HG03354 (cell line): Measurements from ENCODE around the gene PDIK1L.

ENCODE experiments used
- ATAC-seq: cut with Tn5 transposase; IDR thresholded peaks from one replicate; pipeline ENCODE4 v1.9.1; 2021; ENCODE audit warnings: mild to moderate bottlenecking; ENCODE audit not compliant: unreplicated experiment, poor library complexity, severe bottlenecking

PDIK1L gene

GRCh38 chr1:26111530-26112406 is at the start of gene PDIK1L:
TSS of gene PDIK1L (plus strand) at chr1:26111824. CDS start at chr1:26114309, 2,485 bp downstream.
- ATAC-seq: peak; percentile 73

GRCh38 chr1:26064553-26064952 is 47.1 kb upstream of the PDIK1L start:
- ATAC-seq: no peak

DNA sequence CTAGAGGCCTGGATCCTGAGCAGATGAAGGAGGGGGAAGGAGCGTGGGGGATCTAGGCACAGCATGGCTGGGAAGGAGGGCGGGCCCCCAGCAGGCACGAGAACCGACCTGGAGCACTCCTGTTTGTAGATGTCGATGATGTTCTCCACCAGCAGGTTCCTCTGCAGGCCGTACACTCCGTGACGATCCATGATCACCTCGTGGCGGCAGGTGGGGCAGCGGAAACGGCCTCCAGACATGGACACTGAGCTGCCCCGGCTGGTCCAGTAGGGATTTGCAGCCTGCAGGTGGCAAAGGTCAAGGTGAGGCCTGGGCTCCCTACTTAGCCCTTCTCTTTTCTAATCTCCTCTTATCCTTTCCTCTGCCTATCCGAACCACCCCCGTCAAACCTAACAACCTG is 45.5 kb upstream of the PDIK1L start:
- no peak for ATAC-seq

DNA sequence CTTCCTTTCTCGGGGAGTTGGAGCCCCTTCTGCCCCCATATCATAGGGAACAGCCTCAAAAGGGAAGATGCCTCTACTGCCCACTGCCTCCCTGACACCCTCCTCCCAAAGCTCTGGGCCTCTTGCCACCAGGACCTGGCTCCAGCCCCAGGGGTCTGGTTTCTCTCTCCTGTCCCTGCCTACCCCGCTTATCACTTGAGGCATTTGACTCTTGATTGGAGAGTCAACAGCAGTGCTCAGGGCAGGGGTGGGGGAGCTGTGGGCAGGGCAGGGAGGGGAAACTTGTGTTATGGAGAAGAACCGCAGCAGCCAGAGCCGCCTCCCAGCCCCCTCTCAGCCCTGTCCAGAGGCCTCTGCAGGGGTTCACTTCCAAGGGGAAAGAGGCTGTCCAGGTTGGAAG is 44.8 kb upstream of the PDIK1L start:
- ATAC-seq: no peak

GRCh38 chr1:26067432-26067911 is 44.2 kb upstream of the PDIK1L start, which contains the start of gene TRIM63:
TSS of gene TRIM63 (minus strand) at chr1:26067630. CDS start at chr1:26067494, 136 bp downstream.
- ATAC-seq: no peak

DNA sequence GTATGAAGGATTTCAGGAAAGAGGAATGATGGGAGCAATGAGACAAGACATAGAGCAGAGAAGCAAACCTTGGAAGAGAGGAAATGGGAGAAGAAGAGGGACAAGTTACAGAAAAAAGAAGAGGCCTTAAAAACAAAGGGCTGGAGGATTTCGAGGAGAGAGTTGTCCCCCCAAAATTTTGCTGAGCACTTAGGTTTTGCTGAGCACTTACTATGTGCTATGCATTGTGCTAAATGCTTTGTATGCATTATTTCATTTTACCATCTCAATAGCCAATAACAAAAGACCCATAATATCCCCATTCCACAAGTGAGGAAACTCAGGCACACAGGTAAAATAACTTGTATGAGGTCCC is 41.7 kb upstream of the PDIK1L start:
- no peak for ATAC-seq

DNA sequence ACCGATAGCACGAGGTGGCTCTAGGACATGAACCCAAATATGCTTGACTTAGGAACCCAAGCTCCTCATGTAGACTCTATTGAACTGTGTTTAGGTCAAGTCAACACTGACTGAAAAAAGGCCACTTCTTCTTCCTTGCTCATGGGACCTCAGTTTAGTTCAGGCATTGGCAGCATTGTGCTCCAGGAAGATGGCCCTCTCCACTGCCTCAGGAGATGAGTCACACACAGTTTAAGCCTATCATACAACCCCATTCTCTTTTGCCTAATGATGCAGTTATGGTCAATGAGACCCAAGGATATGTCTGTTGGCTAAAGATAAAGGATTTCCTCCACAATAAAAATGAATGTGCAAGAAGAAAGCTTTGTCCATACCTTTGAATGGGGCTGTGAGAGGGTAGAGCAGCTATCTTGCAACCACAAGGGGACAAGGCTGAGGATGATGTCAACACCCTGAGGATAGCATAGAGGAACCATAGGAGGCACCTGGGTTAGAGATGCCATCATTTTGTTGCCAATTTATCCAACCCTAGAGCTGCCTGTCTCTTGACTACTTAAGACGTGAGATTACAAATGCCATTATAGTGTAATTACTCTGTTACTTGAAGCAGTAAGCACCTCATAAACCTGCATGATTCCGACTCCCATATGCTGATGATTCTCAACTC is 41.2 kb upstream of the PDIK1L start:
- no peak for ATAC-seq

GRCh38 chr1:26070963-26071342 is 40.7 kb upstream of the PDIK1L start:
- no peak for ATAC-seq

DNA sequence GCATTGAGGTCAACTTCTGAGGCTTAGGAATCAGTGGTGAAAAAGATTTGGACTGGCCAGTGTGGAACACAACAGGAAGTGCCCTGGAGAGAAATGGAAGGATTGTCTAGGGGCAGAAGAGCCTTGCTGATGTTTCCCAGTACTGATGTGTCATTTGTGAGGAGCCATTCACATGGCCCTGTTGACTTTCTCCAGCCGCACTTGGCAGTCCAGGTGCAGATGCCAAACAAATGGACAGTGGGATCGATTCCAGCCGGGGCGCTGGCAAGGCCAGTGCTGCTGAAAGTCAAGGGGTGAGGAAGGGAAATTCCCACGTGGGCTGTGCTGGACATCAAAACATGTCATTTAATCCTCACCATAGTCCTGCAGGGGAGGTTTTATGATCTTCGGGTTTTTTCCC is 39.3 kb upstream of the PDIK1L start:
- no peak for ATAC-seq

- no peak for ATAC-seq
Measured at GRCh38 chr1:26075421-26076144, 36.0 kb upstream of the PDIK1L start.

DNA sequence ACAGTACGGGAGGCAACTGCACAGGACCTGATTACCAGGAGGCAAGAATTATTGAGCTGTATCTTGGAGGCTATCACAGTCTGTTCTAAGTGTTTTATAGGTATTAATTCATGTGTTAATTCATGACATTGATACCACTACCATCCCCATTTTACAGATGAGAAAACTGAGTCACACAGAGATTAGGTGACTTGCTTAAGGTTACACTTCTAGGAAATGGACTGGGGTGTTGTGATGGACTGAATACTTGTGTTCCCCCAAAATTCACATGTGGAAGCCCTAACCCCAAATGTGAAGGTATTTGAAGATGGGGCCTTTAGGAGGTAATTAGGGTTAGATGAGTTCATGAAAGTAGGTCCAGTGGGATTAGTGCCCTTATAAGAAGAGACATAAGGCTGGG is 34.1 kb upstream of the PDIK1L start:
- no peak for ATAC-seq

GRCh38 chr1:26078286-26079177 is 33.1 kb upstream of the PDIK1L start:
- ATAC-seq: no peak

DNA sequence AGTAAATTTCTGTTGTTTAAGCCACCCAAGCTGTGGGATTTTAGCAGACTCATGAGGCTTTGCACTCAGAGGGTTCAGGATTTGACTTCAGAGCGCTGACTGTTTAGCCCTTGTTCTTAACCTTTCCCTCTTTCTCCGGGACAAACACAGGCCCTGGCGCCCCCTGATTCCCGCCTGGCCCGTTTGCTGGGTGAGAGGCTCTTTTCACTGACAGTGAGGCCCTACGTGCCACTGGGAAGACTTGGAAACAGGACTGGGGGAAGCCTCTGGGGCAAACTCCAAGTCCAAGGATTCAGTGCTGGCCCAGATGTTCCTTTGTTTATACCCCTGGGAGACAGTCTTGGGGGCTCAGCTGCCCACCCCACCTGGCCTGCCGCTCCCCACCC is 32.5 kb upstream of the PDIK1L start:
- ATAC-seq: no peak

DNA sequence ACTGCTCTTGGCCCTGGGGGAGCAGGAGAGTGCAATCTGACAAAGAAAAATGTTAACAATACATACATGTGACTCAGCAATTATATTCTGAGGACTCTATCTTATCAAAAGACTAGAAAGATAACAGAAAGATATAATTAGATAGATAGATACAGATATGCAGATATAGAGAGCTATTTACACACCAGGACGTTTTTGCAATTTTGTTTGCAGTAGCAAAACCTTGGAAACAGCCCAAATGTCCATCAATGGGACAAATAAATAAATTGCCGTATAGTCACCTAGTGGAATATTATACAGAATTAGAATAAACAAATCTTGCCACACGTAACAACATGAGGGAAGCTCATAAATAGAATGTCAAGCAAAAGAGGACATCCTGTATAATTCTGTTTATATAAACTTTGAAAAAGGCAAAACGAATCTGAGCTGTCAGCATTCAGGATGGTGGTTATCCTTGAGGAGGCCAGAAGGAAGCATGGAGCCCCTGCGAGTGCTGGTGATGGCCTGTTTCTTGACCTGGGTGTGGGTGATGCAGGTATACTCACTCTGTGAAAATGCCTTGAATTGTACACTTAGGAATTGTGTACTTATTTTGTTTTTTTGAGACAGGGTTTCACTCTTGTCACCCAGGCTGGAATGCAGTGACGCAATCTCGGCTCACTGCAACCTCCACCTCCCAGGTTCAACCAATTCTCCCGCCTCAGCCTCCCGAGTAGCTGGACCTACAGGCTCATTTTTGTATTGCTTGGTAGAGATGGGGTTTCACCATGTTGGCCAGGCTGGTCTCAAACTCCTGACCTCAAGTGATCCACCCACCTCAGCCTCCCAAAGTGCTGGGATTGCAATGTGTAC is 31.4 kb upstream of the PDIK1L start:
- no peak for ATAC-seq

GRCh38 chr1:26081267-26082019 is 30.2 kb upstream of the PDIK1L start:
- no peak for ATAC-seq

DNA sequence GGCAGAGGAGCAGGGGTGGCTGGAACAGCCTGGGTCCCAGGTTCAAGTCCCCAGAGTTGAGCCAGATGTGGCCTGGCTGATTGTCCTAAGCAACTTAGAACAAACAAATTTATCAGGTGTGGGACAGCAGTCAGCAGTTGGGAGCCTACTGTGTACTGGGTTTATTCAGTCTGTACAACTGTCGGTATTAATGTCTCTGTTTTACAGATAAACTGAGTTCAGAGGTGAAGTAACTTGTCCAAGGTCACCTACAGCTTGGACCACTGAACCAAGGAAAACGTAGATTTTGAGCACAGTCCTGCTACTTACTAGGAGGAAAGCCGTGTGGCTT is 29.6 kb upstream of the PDIK1L start:
- ATAC-seq: no peak

DNA sequence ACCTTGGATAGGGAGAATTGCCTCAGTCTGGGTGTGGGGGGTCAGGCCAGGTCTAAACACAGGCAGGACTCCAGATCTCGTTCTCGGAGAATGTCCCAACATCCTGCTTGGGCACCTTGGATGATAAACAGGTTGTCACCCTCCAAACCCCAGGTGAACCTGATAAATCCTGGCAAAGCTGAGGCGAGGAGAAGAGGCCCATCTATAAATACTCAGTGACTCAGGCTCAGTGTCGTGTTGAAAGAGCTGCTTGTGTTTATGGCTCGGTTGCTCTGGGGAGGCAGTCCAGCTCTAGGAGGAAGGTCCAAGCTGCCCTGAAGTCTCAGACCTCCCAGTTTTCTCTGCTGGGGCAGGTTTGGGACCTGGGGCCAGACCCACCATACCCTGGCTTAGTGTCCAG is 28.4 kb upstream of the PDIK1L start:
- no peak for ATAC-seq

- ATAC-seq: no peak
Measured at GRCh38 chr1:26084091-26084561, 27.5 kb upstream of the PDIK1L start.
